Gastroesophageal sphincter (tissue), 3 donors: Measurements from ENCODE around the gene C9orf50.

ENCODE experiments used
- POLR2A ChIP-seq, 2 donors: fragments of 450-650 bp; IDR thresholded peaks; one replicate each; pipeline ENCODE4 v1.6.1; 2017; ENCODE audit warnings: antibody characterized with exemption in 2 of 2, mild to moderate bottlenecking in 2 of 2, moderate library complexity in 1 of 2
- TF ChIP-seq, protein P1 (sequence below), 4 experiments: fragments of 200-600 bp in 2 of 4; fragments of 450-650 bp in 2 of 4; sonication (generic) in 1 of 4; IDR thresholded peaks; one replicate each; pipeline ENCODE4 v1.5.1; 2017 to 2019; ENCODE audit warnings: antibody characterized with exemption in 4 of 4, mild to moderate bottlenecking in 2 of 4, moderate library complexity in 2 of 4

- TF ChIP-seq, protein P1, sequence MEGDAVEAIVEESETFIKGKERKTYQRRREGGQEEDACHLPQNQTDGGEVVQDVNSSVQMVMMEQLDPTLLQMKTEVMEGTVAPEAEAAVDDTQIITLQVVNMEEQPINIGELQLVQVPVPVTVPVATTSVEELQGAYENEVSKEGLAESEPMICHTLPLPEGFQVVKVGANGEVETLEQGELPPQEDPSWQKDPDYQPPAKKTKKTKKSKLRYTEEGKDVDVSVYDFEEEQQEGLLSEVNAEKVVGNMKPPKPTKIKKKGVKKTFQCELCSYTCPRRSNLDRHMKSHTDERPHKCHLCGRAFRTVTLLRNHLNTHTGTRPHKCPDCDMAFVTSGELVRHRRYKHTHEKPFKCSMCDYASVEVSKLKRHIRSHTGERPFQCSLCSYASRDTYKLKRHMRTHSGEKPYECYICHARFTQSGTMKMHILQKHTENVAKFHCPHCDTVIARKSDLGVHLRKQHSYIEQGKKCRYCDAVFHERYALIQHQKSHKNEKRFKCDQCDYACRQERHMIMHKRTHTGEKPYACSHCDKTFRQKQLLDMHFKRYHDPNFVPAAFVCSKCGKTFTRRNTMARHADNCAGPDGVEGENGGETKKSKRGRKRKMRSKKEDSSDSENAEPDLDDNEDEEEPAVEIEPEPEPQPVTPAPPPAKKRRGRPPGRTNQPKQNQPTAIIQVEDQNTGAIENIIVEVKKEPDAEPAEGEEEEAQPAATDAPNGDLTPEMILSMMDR (IDR thresholded peaks at IDR 0.05) = no peak
- no peak for TF ChIP-seq POLR2A (IDR thresholded peaks at IDR 0.05)
Observed at GRCh38 chr9:129667378-129667777, 46.5 kb upstream of the C9orf50 start.
